ENCODE measurements around the gene FUZ.

The FUZ gene

DNA sequence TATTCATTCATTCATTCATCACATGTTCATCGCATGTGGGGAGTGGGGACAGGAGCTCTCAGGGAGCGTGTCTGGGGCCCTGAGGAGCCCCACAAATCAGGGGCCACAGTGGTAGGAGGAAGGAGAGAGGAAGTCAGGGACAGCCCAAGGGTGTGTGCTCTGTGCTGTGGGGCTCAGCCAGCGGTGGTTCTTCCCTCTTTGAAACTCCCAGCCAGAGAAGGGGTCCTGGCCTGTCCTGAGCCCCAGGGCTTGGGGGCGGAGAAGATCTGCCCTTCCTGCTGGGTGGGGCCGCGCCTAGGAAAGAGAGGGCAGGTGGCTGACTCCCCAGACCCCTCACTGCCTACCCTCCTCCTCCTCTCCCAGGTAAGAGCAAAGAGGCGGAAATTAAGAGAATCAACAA lies 31.7 kb downstream of the FUZ start:
- TF ChIP-seq YY1 (IDR thresholded peaks at IDR 0.05; ENCODE audit: low read depth) = no peak
- no peak for TF ChIP-seq CEBPB (IDR thresholded peaks at IDR 0.05)
- TF ChIP-seq ZBTB7A (IDR thresholded peaks at IDR 0.05; ENCODE audit: low read depth) = no peak
- no peak for TF ChIP-seq REST (IDR thresholded peaks at IDR 0.05; ENCODE audit: low read depth)
- no peak for TF ChIP-seq EGR1 (IDR thresholded peaks at IDR 0.05)
- no peak for TF ChIP-seq NFIC (IDR thresholded peaks at IDR 0.05)
- no peak for TF ChIP-seq TEAD4 (IDR thresholded peaks at IDR 0.05)
- no peak for TF ChIP-seq FOXM1 (IDR thresholded peaks at IDR 0.05; ENCODE audit: borderline replicate concordance, low read depth)
- TF ChIP-seq, protein P1, sequence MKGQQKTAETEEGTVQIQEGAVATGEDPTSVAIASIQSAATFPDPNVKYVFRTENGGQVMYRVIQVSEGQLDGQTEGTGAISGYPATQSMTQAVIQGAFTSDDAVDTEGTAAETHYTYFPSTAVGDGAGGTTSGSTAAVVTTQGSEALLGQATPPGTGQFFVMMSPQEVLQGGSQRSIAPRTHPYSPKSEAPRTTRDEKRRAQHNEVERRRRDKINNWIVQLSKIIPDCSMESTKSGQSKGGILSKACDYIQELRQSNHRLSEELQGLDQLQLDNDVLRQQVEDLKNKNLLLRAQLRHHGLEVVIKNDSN (IDR thresholded peaks at IDR 0.05) = no peak
- no peak for TF ChIP-seq EP300 (IDR thresholded peaks at IDR 0.05; ENCODE audit: borderline replicate concordance)
- no peak for TF ChIP-seq RAD21 (IDR thresholded peaks at IDR 0.05; ENCODE audit: low read depth)
- TF ChIP-seq TAF1 (IDR thresholded peaks at IDR 0.05; ENCODE audit: low read depth) = no peak
- TF ChIP-seq TCF12 (IDR thresholded peaks at IDR 0.05; ENCODE audit: low read depth) = no peak
- TF ChIP-seq CREB1 (IDR thresholded peaks at IDR 0.05; ENCODE audit: low read depth) = no peak
- TF ChIP-seq, protein P2, sequence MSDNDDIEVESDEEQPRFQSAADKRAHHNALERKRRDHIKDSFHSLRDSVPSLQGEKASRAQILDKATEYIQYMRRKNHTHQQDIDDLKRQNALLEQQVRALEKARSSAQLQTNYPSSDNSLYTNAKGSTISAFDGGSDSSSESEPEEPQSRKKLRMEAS (IDR thresholded peaks at IDR 0.05) = no peak

GRCh38 chr19:49780861-49781260 lies 32.2 kb downstream of the FUZ start:
- no peak for TF ChIP-seq TCF12 (IDR thresholded peaks at IDR 0.05; ENCODE audit: low read depth)
- TF ChIP-seq YY1 (IDR thresholded peaks at IDR 0.05; ENCODE audit: low read depth) = no peak
- no peak for TF ChIP-seq ZBTB7A (IDR thresholded peaks at IDR 0.05; ENCODE audit: low read depth)
- TF ChIP-seq CEBPB (IDR thresholded peaks at IDR 0.05) = no peak
- TF ChIP-seq CREB1 (IDR thresholded peaks at IDR 0.05; ENCODE audit: low read depth) = no peak
- TF ChIP-seq RAD21 (IDR thresholded peaks at IDR 0.05; ENCODE audit: low read depth) = no peak
- TF ChIP-seq, protein P2 (IDR thresholded peaks at IDR 0.05) = no peak
- no peak for TF ChIP-seq TAF1 (IDR thresholded peaks at IDR 0.05; ENCODE audit: low read depth)
- no peak for TF ChIP-seq EP300 (IDR thresholded peaks at IDR 0.05; ENCODE audit: borderline replicate concordance)
- no peak for TF ChIP-seq FOXM1 (IDR thresholded peaks at IDR 0.05; ENCODE audit: borderline replicate concordance, low read depth)
- TF ChIP-seq EGR1 (IDR thresholded peaks at IDR 0.05) = no peak

DNA sequence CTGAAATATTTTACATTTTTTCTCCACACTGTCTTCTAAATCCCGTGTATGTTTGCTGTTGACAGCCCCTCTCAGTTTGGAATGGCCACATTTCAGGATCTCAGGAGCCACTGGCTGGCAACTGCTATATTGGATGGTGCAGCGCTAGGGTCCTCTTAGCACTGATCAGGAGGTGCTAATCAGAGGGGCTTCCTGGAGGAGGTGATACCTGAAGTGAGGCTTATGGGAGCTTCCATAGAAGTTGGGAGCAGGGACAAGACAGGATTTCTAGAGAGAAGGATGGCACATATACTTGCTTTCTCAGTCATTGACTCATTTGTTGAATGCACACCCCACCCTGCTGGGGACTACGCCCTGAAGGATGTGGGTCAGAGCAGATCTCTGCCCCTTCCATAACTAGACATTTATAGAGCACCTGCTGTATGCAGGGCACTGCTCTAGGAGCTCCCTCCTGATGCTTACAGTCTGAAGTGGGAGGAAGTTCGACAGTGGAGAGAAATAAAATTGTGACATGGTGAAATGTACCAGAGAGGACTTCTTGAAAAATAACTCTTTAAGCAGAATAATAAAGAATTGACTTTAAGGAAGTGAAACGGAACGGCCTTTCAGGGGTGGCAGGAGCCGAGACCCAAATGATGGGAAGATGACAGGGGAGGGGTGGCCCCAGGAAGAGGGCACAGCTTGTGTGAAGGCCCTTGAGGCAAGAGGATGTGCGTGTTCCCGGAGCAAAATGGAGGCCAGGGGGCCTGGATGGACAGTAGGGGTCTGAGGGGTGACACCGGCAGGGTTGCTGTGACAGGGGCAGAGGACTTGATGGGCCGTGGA lies 33.1 kb downstream of the FUZ start:
- TF ChIP-seq CEBPB (IDR thresholded peaks at IDR 0.05) (no peak), YY1 (IDR thresholded peaks at IDR 0.05; ENCODE audit: low read depth) (no peak), TAF1 (IDR thresholded peaks at IDR 0.05; ENCODE audit: low read depth) (no peak), EGR1 (IDR thresholded peaks at IDR 0.05) (no peak), RAD21 (IDR thresholded peaks at IDR 0.05; ENCODE audit: low read depth) (no peak), FOXM1 (IDR thresholded peaks at IDR 0.05; ENCODE audit: borderline replicate concordance, low read depth) (no peak), ZBTB7A (IDR thresholded peaks at IDR 0.05; ENCODE audit: low read depth) (no peak), TEAD4 (IDR thresholded peaks at IDR 0.05) (no peak), CREB1 (IDR thresholded peaks at IDR 0.05; ENCODE audit: low read depth) (no peak)
- TF ChIP-seq, protein P2 (IDR thresholded peaks at IDR 0.05) = no peak
- TF ChIP-seq, protein P1 (IDR thresholded peaks at IDR 0.05) = no peak

DNA sequence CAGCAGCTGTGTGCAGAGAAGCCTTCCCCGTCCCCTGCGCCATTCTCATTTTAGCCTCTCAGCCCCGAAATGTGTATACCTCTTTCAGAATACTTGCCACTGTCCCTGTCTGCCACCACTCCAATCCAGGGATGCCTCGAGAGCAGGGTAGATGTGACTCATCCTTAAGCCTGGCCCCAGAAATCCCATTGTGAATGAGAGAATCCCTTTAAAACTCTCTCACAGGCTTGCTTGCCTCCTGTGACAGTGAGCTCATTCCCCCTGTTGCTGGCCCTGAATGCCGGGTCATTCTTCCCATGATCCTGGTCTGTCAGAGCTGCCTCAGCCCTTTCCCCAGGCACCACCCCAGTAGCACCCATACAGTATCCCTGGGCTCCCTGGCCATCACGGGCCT lies 36.7 kb downstream of the FUZ start:
- no peak for TF ChIP-seq NFIC (IDR thresholded peaks at IDR 0.05)
- TF ChIP-seq CEBPB (IDR thresholded peaks at IDR 0.05) = no peak
- TF ChIP-seq EP300 (IDR thresholded peaks at IDR 0.05; ENCODE audit: borderline replicate concordance) = no peak
- no peak for TF ChIP-seq YY1 (IDR thresholded peaks at IDR 0.05; ENCODE audit: low read depth)
- no peak for TF ChIP-seq FOXM1 (IDR thresholded peaks at IDR 0.05; ENCODE audit: borderline replicate concordance, low read depth)
- no peak for TF ChIP-seq ZBTB7A (IDR thresholded peaks at IDR 0.05; ENCODE audit: low read depth)
- TF ChIP-seq, protein P1 (IDR thresholded peaks at IDR 0.05) = no peak
- TF ChIP-seq TEAD4 (IDR thresholded peaks at IDR 0.05) = no peak

- TF ChIP-seq TAF1 (IDR thresholded peaks at IDR 0.05; ENCODE audit: low read depth) (no peak), EP300 (IDR thresholded peaks at IDR 0.05; ENCODE audit: borderline replicate concordance) (no peak), YY1 (IDR thresholded peaks at IDR 0.05; ENCODE audit: low read depth) (no peak), TEAD4 (IDR thresholded peaks at IDR 0.05) (no peak), CREB1 (IDR thresholded peaks at IDR 0.05; ENCODE audit: low read depth) (no peak), RAD21 (IDR thresholded peaks at IDR 0.05; ENCODE audit: low read depth) (no peak), NFIC (IDR thresholded peaks at IDR 0.05) (no peak), REST (IDR thresholded peaks at IDR 0.05; ENCODE audit: low read depth) (no peak), EGR1 (IDR thresholded peaks at IDR 0.05) (no peak)
- TF ChIP-seq, protein P1 (IDR thresholded peaks at IDR 0.05) = no peak
- TF ChIP-seq, protein P2 (IDR thresholded peaks at IDR 0.05) = no peak
Observed at GRCh38 chr19:49775742-49776370, 37.2 kb downstream of the FUZ start.
